Stimulated activated CD4-positive, alpha-beta T cell treated with anti-CD3 and anti-CD28 coated beads, Interleukin-15, amount 100 ng/mL, for 24 hours (primary cell): ENCODE results near the gene BCAR3.
A peak's percentile ranks its signal among the peaks of the same experiment; 100 is the strongest.
"Not testable (repeated sequence)": the region's sequence is repeated elsewhere in the genome, so short reads cannot be mapped to it uniquely, and the experiment has no call there.

Source experiments
- DNase-seq: peaks from one replicate; pipeline ENCODE4 v3.0.0-alpha.2; 2020

Gene BCAR3

GRCh38 chr1:93687542-93687941, 5.9 kb upstream of the BCAR3 start:
- no peak for DNase-seq

- DNase-seq = no peak
Measured at GRCh38 chr1:93686504-93687250, 5.0 kb upstream of the BCAR3 start.

GRCh38 chr1:93685918-93686317, 4.3 kb upstream of the BCAR3 start:
- no peak for DNase-seq

GRCh38 chr1:93683234-93683633, 1.6 kb upstream of the BCAR3 start:
- no peak for DNase-seq

- DNase-seq = no peak
Measured at GRCh38 chr1:93681989-93682412, 364 bp upstream of the BCAR3 start.

GRCh38 chr1:93680420-93681100, 1.1 kb downstream of the BCAR3 start:
- DNase-seq = peak; percentile 75

- DNase-seq = no peak
Measured at GRCh38 chr1:93680076-93680419, 1.6 kb downstream of the BCAR3 start.

GRCh38 chr1:93679546-93679945, 2.1 kb downstream of the BCAR3 start:
- DNase-seq = no peak

- DNase-seq = no peak
Measured at GRCh38 chr1:93678946-93679480, 2.6 kb downstream of the BCAR3 start.

GRCh38 chr1:93678491-93678890, 3.1 kb downstream of the BCAR3 start:
- DNase-seq = no peak

GRCh38 chr1:93677729-93678128, 3.9 kb downstream of the BCAR3 start:
- no peak for DNase-seq

- no peak for DNase-seq
Measured at GRCh38 chr1:93676427-93676826, 5.2 kb downstream of the BCAR3 start.

GRCh38 chr1:93675931-93676330, 5.7 kb downstream of the BCAR3 start:
- no peak for DNase-seq

- no peak for DNase-seq
Measured at GRCh38 chr1:93675271-93675670, 6.4 kb downstream of the BCAR3 start.

GRCh38 chr1:93674071-93674470, 7.6 kb downstream of the BCAR3 start:
- not testable (repeated sequence) for DNase-seq

- DNase-seq = no peak
Measured at GRCh38 chr1:93673163-93673829, 8.3 kb downstream of the BCAR3 start.

GRCh38 chr1:93672477-93673162, 9.0 kb downstream of the BCAR3 start:
- DNase-seq = no peak

- no peak for DNase-seq
Measured at GRCh38 chr1:93672069-93672468, 9.6 kb downstream of the BCAR3 start.

- no peak for DNase-seq
Measured at GRCh38 chr1:93671099-93671621, 10.5 kb downstream of the BCAR3 start.

GRCh38 chr1:93670141-93670540, 11.5 kb downstream of the BCAR3 start:
- DNase-seq = no peak

- no peak for DNase-seq
Measured at GRCh38 chr1:93669369-93669768, 12.3 kb downstream of the BCAR3 start.

GRCh38 chr1:93668951-93669350, 12.7 kb downstream of the BCAR3 start:
- no peak for DNase-seq

GRCh38 chr1:93668121-93668520, 13.5 kb downstream of the BCAR3 start:
- DNase-seq = no peak
